ENCODE results near the gene TWIST1.

The TWIST1 gene

DNA sequence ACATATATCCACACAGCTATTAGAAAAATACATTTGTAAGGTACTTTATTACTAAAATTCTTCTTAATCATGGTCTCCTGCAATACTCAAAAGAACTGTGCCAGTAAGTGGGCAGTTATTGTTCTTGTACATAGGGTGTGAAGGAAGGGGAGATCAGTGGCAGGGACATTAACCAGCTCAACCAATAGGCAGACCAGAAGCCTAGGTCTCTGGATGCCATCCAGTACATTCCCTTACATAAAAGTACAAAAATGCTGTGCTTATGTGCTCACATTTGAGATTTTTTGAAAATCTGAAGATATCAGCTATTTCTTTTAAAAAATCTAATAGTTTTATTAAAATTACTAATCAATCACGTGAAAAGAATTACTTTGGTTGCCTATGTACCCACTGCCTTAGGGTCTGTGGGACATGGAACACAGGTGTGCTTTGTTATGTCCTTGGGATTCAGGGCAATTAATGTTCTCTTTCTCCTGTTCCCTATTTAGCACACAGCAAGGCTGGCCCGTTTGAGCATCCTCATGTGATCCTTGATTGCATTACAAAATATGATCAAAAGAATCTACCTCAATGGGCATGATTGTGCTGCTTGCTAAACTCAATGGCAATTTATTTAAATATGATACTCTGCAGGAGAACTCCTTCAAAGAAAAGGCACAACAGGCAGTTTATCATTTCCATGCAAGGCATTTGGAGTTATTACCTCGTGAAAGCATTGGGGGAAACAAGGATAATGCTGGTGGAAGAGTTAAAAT lies 22.7 kb downstream of the TWIST1 start:
- no peak for DNase-seq

DNA sequence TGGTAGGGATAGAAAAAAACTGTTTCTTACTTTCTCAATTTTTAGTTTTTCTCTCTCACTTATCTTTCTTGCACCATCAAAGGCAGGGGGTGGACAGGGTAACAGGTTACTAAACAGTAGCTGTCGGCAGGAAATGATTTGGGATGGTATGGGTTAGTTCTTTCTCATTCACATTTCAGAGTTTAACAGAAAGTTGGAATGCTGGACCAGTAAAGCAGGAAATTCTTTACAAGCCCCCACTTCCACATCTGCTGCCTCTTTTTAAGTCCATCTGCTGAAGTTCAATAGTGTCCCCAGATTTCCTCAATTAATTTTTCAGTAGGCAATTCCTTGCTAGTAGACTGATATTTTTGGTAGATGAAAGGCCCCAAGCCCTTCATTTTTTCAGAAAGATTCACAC lies 23.3 kb downstream of the TWIST1 start:
- DNase-seq = no peak

DNA sequence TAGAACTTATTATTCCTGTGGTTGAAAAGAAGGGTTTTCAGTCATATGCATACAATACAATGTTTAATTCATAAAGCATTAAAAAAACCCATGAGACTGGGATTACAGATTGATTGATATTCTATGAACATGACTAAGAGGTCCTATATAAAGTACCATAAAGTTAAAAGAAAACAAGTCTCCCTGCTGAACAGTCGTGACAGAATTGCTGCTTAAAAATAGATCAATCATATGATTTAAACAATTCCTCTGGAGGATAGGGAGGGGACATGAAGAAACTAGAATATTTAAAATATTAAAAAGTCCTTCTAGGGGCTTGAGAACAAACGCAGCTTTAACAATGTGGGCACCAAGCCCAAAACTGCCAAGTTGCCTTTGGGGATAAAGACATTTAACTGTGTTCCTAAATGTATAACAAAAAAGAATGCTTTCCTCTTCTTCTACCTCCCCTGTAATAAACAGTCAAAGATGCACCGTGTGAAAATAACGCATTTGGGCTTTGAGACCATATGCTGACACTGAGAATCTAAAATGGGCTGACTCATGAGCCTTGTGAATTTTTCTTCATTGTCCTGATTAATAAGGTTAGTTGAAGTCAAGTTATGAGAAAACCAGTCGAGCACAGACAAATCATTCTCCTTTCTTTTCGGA lies 25.8 kb downstream of the TWIST1 start:
- DNase-seq = no peak

DNA sequence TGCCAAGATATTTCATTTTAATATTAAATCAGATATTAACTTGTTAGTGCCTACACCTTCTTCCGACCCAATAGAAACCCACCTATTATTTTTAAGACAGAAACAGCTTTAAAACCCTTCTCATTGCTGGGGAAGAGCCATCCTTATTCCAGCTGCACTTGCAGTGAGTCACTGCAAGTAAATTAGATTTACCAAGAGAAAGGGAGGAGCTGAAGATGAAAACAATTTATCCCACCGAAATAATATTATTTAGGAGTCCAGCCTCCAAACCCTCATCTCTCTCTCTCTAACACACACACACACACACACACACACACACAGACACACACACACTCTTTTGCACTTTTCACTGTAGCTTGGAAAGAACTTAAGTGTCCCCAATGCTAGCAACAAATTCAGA lies 26.9 kb downstream of the TWIST1 start:
- no peak for DNase-seq

DNA sequence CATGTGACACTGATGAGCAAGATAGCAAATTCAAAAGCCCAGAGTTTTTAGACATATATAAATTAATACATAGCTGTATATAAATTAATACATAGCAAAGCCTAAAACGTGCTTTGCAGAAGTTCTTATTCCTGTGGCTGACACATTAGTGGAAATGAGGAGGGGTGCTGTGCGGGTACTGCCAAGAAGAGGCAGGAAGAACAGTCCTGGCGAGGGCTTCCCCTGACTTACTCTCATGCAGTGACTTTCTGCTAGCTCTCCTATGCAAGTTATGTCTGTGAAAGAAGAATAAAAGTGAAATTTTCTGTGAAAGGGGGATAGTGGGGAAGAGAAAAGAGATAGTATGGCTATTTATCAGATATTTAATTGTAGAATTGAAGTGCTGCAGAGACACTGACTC lies 27.6 kb downstream of the TWIST1 start:
- DNase-seq = no peak

DNA sequence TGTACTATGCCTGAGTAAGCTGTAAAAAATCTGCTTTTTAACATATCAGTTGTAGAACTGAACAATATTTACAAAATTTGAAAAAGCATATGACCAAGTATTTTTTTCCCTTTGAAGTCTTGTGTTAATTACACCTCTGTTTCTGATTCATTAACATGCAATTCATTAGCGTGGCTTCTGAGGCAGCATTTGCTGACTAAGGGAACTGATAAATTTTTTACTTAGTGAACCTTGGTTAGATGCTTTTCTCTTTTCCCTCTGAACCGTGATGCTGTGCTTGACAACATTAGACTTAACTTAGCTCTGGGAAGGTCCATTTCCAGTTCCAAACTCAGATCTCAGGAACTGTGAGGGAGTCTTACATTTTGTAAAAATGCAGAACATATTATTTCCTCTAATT lies 28.1 kb downstream of the TWIST1 start:
- no peak for DNase-seq

DNA sequence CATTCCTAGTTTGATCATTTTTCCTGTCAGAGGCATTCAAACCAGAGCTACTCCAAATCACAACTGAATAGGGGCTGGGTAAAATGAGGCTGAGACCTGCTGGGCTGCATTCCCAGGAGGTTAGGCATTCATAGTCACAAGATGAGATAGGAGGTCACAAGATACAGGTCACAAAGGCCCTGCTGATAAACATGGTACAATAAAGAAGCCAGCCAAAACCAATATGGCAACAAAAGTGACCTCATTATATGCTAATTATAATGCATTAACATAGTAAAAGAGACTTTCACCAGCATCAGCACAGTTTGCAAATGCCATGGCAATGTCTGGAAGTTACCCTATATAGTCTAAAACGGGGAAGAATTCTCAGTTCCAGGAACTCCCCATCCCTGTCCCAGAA lies 37.3 kb downstream of the TWIST1 start:
- DNase-seq = peak; percentile 30

DNA sequence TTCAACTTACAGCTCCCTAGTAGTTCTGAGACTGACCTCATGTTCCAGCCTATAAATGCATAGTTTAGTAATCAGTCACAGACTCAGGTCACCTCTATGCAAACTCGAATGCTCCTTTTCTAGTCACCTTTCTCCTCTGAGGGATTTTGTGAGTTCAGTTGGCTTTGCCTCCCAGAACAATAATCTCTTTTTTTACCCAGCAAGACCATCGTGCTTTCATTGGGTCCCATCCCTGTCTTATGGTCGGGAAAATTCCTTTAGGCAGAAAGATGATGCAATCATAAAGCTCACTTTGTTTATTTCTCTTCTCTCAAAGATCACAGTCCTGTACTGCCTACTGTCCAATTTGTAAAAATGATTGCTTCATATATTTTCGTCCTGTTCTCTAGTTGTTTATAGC lies 38.4 kb downstream of the TWIST1 start:
- DNase-seq = no peak

DNA sequence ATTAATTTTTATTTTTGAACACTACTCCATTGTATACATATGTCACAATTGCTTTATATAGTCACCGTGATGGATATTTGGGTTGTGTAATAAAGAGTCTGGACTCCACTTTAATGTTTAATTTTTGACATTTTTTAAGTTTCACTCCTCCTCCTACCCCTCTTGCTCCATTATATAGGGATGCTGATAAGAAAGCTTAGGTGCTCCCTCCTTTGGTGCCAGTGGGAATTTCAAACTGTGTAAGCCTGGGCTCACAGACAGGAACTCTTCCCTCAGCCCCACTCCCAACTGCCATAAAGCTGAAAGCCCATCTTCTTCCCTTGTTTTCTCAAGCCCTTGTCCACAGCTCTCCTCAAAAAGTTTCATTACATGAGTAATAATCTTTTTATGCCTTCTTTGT lies 47.6 kb downstream of the TWIST1 start:
- DNase-seq = peak; percentile 65

DNA sequence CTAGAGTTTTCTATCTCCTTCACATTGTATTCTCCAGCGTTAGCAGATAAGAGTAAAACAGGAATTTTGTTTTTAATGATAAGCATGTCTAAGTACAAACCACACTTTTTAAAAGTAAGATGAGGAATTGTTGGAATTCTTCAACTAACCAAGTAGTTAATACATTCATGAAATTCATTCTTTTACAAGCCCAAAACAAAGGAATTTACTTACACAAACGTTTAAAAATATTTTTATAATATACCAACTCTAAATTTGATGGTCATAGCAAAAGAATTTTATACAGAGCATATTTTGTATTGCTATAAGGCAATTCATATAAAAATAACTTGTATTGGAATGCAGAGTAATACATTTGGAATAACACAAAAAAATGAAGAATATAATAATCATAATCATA lies 51.3 kb downstream of the TWIST1 start:
- DNase-seq = no peak
